ENCODE measurements around the gene DIP2A. TPM values are rescaled to one million over a fixed set of nuclear protein-coding genes. Genes with fewer than 3 reads are reported as not detected.
"Not testable (repeated sequence)": the region's sequence is repeated elsewhere in the genome, so short reads cannot be mapped to it uniquely, and the experiment has no call there.

Gene DIP2A
- total and polyA plus RNA-seq, 9 donors: 20.5 to 40.3 (median 32.0) TPM

DNA sequence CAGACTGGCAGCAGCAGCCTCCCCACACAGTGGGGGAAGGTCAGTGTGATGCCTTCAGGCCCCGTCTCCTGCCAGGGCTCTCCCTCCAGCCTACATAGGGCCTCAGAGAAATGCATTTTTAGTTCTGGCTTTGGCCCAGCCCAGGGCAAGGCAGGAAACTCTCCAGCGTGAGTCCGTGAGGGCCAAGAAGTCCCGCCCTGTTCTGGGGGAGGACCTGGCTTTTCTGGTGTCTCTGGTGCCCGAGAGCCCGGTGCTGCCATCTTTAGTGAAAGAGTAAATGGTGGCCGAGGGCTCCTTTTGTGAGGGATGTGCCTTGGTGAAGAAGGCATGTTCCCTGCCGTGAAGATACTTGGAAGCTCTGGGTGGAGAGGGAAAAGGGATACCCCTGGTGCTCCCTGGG, 14.8 kb upstream of the DIP2A start:
- intact Hi-C loops (cut with DNase I): no loop called here
- no peak overlapping the region for H3K27ac ChIP-seq
- no peaks in the 10 kb centered on the region for H3K4me1 ChIP-seq (ENCODE audit: insufficient read depth)
- DNase-seq: no peak
- H3K4me3 ChIP-seq: no peak overlapping the region
- H3K27me3 ChIP-seq: no peaks in the 10 kb centered on the region
- TF ChIP-seq, protein P1, sequence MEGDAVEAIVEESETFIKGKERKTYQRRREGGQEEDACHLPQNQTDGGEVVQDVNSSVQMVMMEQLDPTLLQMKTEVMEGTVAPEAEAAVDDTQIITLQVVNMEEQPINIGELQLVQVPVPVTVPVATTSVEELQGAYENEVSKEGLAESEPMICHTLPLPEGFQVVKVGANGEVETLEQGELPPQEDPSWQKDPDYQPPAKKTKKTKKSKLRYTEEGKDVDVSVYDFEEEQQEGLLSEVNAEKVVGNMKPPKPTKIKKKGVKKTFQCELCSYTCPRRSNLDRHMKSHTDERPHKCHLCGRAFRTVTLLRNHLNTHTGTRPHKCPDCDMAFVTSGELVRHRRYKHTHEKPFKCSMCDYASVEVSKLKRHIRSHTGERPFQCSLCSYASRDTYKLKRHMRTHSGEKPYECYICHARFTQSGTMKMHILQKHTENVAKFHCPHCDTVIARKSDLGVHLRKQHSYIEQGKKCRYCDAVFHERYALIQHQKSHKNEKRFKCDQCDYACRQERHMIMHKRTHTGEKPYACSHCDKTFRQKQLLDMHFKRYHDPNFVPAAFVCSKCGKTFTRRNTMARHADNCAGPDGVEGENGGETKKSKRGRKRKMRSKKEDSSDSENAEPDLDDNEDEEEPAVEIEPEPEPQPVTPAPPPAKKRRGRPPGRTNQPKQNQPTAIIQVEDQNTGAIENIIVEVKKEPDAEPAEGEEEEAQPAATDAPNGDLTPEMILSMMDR (IDR thresholded peaks at IDR 0.05): no peak
- TF ChIP-seq EP300 (IDR thresholded peaks at IDR 0.05) (no peak), POLR2A (IDR thresholded peaks at IDR 0.05) (no peak)
- no peaks in the 10 kb centered on the region for H3K36me3 ChIP-seq
- 60 to 74% (median 66%) methylated on average over 8 of the region's 8 CpGs for WGBS, 3 donors
- H3K9me3 ChIP-seq: no peaks in the 10 kb centered on the region

DNA sequence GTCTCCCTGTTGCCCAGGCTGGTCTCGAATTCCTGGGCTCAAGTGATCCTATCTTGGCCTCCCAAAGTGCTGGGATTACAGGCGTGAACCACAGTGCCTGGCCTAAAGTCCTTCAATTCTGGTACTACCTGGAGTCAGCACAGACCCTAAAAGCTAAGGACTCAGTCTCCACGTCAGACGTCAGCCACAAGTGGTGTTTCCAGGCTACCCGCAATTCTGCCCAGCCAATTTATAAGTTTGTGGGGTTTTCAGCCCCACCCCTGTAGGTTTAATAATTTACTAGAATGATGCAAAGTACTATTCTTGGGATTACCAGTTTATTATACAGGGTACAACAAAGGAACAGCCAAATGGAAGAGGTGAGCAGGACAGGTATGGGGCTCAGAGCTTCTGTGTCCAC, 10.6 kb upstream of the DIP2A start:
- intact Hi-C loops (cut with DNase I): no loop called here
- H3K27ac ChIP-seq: no peak overlapping the region
- no peak for DNase-seq
- H3K4me3 ChIP-seq: no peak overlapping the region
- no peaks in the 10 kb centered on the region for H3K9me3 ChIP-seq
- H3K27me3 ChIP-seq: no peaks in the 10 kb centered on the region
- 92 to 99% (median 96%) methylated on average over 5 of the region's 5 CpGs for WGBS, 3 donors
- TF ChIP-seq, protein P1 (IDR thresholded peaks at IDR 0.05): no peak
- no peak for TF ChIP-seq POLR2A (IDR thresholded peaks at IDR 0.05)
- TF ChIP-seq EP300 (IDR thresholded peaks at IDR 0.05): no peak
- H3K4me1 ChIP-seq (ENCODE audit: insufficient read depth): peaks cover 5% of the 10 kb centered on the region
- no peaks in the 10 kb centered on the region for H3K36me3 ChIP-seq

DNA sequence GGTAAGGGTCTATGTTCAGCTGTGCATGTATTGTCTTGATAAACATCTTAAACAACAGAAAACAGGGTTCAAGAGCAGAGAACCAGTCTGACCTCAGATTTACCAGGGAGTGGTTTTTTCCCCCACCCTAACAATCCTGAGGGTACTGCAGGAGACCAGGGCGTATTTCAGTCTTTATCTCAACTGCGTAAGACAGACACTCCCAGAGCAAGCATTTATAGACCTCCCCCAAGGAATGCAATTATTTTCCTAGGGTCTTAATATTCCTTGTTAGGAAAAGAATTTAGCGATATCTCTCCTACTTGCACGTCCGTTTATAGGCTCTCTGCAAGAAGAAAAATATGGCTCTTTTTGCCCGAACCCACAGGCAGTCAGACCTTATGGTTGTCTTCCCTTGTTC, 9.8 kb upstream of the DIP2A start:
- H3K9me3 ChIP-seq; H3K27ac ChIP-seq; H3K36me3 ChIP-seq; H3K4me3 ChIP-seq; H3K4me1 ChIP-seq (ENCODE audit: insufficient read depth); H3K27me3 ChIP-seq; DNase-seq; intact Hi-C loops (cut with DNase I): not testable (repeated sequence)
- 90 to 94% (median 93%) methylated on average over 6 of the region's 6 CpGs for WGBS, 3 donors

- H3K4me1 ChIP-seq (ENCODE audit: insufficient read depth): peaks cover 11% of the 10 kb centered on the region
- no peaks in the 10 kb centered on the region for H3K9me3 ChIP-seq
- no peaks in the 10 kb centered on the region for H3K27me3 ChIP-seq
- no peaks in the 10 kb centered on the region for H3K36me3 ChIP-seq
- WGBS, 3 donors: 87 to 98% (median 94%) methylated on average over 5 of the region's 5 CpGs
- no peak for DNase-seq
- H3K4me3 ChIP-seq: no peak overlapping the region
- intact Hi-C loops (cut with DNase I): no loop called here
- H3K27ac ChIP-seq: no peak overlapping the region
- TF ChIP-seq EP300 (IDR thresholded peaks at IDR 0.05) (no peak), POLR2A (IDR thresholded peaks at IDR 0.05) (no peak)
- TF ChIP-seq, protein P1 (IDR thresholded peaks at IDR 0.05): no peak
Measured at GRCh38 chr21:46452710-46453109, 6.0 kb upstream of the DIP2A start.

DNA sequence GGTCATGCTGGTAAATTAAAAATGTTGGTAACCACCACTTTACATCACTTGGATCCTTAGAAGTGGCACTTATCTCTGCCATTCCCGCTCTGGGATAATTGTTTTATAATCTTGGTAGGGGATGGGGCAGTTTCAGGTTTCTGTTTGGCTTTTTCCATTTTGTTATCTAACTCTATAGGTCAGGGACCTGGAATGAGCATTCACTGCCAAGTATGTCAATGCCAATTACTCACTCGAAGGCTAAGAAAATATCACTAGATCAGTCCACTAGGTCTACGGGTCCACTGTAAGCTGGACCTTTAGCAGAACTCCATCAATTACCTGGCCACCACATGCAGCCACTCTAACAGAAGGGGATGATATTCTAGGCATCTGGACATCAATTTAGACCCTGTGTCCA, 4.5 kb upstream of the DIP2A start:
- H3K4me3 ChIP-seq: no peak overlapping the region
- intact Hi-C loops (cut with DNase I): no loop called here
- peaks cover 11% of the 10 kb centered on the region for H3K4me1 ChIP-seq (ENCODE audit: insufficient read depth)
- 51 to 57% (median 51%) methylated on average over 3 of the region's 3 CpGs for WGBS, 3 donors
- no peak for DNase-seq
- TF ChIP-seq, protein P1 (IDR thresholded peaks at IDR 0.05): no peak
- TF ChIP-seq EP300 (IDR thresholded peaks at IDR 0.05): no peak
- TF ChIP-seq POLR2A (IDR thresholded peaks at IDR 0.05): no peak
- no peaks in the 10 kb centered on the region for H3K36me3 ChIP-seq
- H3K27me3 ChIP-seq: no peaks in the 10 kb centered on the region
- no peaks in the 10 kb centered on the region for H3K9me3 ChIP-seq
- H3K27ac ChIP-seq: no peak overlapping the region

Measured in ovary (tissue), 9 donors.